Measurements from ENCODE around the gene BCR.

Gene BCR

GRCh38 chr22:23184100-23184763, 3.9 kb downstream of the BCR start:
- H3K4me1 Mint-ChIP-seq, result peaks cover 73% of the 10 kb centered on the region
- no peak for DNase-seq
- H3K4me3 Mint-ChIP-seq, result peak overlapping the region; percentile 87
- H3K27me3 Mint-ChIP-seq (ENCODE audit: low read depth, poor library complexity), result peaks cover 16% of the 10 kb centered on the region
- no peak overlapping the region for H3K27ac Mint-ChIP-seq
- no peak for TF ChIP-seq CTCF (IDR thresholded peaks at IDR 0.05)
- H3K9me3 Mint-ChIP-seq, result no peaks in the 10 kb centered on the region
- peaks cover 35% of the 10 kb centered on the region for H3K36me3 Mint-ChIP-seq (ENCODE audit: low read depth)

- H3K4me3 Mint-ChIP-seq, result peak overlapping the region; percentile 87
- no peak for DNase-seq
Measured at GRCh38 chr22:23184764-23185113, 4.4 kb downstream of the BCR start.

GRCh38 chr22:23187211-23187610, 6.9 kb downstream of the BCR start:
- TF ChIP-seq CTCF (IDR thresholded peaks at IDR 0.05), result no peak
- Mint-ChIP-seq H3K4me3 (no peak overlapping the region), H3K4me1 (peaks cover 71% of the 10 kb centered on the region), H3K9me3 (no peaks in the 10 kb centered on the region), H3K27me3 (ENCODE audit: low read depth, poor library complexity) (peaks cover 7% of the 10 kb centered on the region), H3K27ac (no peak overlapping the region), H3K36me3 (ENCODE audit: low read depth) (peaks cover 56% of the 10 kb centered on the region)
- DNase-seq, result no peak

More at GRCh38 chr22:23184764-23185113, 4.4 kb downstream of the BCR start:
- no peak for TF ChIP-seq CTCF (IDR thresholded peaks at IDR 0.05)
- Mint-ChIP-seq H3K4me1 (peaks cover 73% of the 10 kb centered on the region), H3K27ac (no peak overlapping the region), H3K9me3 (no peaks in the 10 kb centered on the region), H3K36me3 (ENCODE audit: low read depth) (peaks cover 37% of the 10 kb centered on the region), H3K27me3 (ENCODE audit: low read depth, poor library complexity) (peaks cover 16% of the 10 kb centered on the region)

GRCh38 chr22:23187871-23188700, 7.8 kb downstream of the BCR start:
- H3K4me1 Mint-ChIP-seq, result peaks cover 71% of the 10 kb centered on the region
- H3K27ac Mint-ChIP-seq, result peak overlapping the region; percentile 26
- no peak overlapping the region for H3K4me3 Mint-ChIP-seq

GRCh38 chr22:23190526-23190925, 10.2 kb downstream of the BCR start:
- no peaks in the 10 kb centered on the region for H3K9me3 Mint-ChIP-seq
- no peak for DNase-seq
- no peak overlapping the region for H3K4me3 Mint-ChIP-seq
- peak overlapping the region; percentile 57 for H3K27ac Mint-ChIP-seq
- peaks cover 60% of the 10 kb centered on the region for H3K4me1 Mint-ChIP-seq
- no peak for TF ChIP-seq CTCF (IDR thresholded peaks at IDR 0.05)
- H3K36me3 Mint-ChIP-seq (ENCODE audit: low read depth), result peaks cover 50% of the 10 kb centered on the region
- peaks cover 3% of the 10 kb centered on the region for H3K27me3 Mint-ChIP-seq (ENCODE audit: low read depth, poor library complexity)

More at GRCh38 chr22:23187871-23188700, 7.8 kb downstream of the BCR start:
- TF ChIP-seq CTCF (IDR thresholded peaks at IDR 0.05), result no peak
- Mint-ChIP-seq H3K27me3 (ENCODE audit: low read depth, poor library complexity) (peaks cover 3% of the 10 kb centered on the region), H3K9me3 (no peaks in the 10 kb centered on the region), H3K36me3 (ENCODE audit: low read depth) (peaks cover 56% of the 10 kb centered on the region)
- no peak for DNase-seq
